ENCODE measurements around the gene IDS. TPM values are rescaled to one million over a fixed set of nuclear protein-coding genes. Genes with fewer than 3 reads are reported as not detected.

IDS gene
- total RNA-seq, 1 experiment from 2014 or later: 78.7 TPM

GRCh38 chrX:149511081-149511480 lies 6.0 kb upstream of the IDS start:
- Histone ChIP-seq H3K4me1 (ENCODE audit: control insufficient read depth, insufficient read depth, low read length) (no peaks in the 10 kb centered on the region), H3K27me3 (ENCODE audit: control insufficient read depth, insufficient read depth, low read length) (no peaks in the 10 kb centered on the region), H3K9me3 (ENCODE audit: control insufficient read depth, insufficient read depth, low read depth, low read length) (no peaks in the 10 kb centered on the region), H3K36me3 (ENCODE audit: control insufficient read depth, insufficient read depth, low read length) (no peaks in the 10 kb centered on the region), H3K4me3 (ENCODE audit: low read depth in 2 of 2, low read length in 2 of 2) (no peak overlapping the region), H3K27ac (ENCODE audit: low read length) (no peak overlapping the region)
- POLR2A ChIA-PET: no interaction called here
- intact Hi-C loops (cut with micrococcal nuclease; ENCODE audit: unreplicated experiment) (no loop called here), in situ Hi-C loops (cut with HindIII; ENCODE audit: low pct_unique_long_range_greater_than_20kb, low sequenced_read_pairs) (loop anchor here (25.0 kb wide), 1 partner anchor 1126 kb away; no protein-coding TSS in a partner anchor)
- CTCF ChIA-PET: interaction anchor here (1.2 kb wide), 2 partner anchors 28 to 428 kb away, joined by 3 to 4 read pairs; no protein-coding TSS in a partner anchor
- DNase-seq (ENCODE audit: low read depth, low spot score): no peak
- no TSS peak for BruUV-seq (replicated peaks)
- no peak for ATAC-seq
- TF ChIP-seq SIN3A (IDR thresholded peaks at IDR 0.05; ENCODE audit: borderline replicate concordance, insufficient read depth, low read depth, low read length): no peak
- TF ChIP-seq TCF7L2 (IDR thresholded peaks at IDR 0.05; ENCODE audit: low read depth, low read length): no peak
- no peak for TF ChIP-seq CTCF (IDR thresholded peaks at IDR 0.05)
- TF ChIP-seq POLR2AphosphoS5 (IDR thresholded peaks at IDR 0.05; ENCODE audit: low read depth, low read length): no peak
- no peak for TF ChIP-seq REST (IDR thresholded peaks at IDR 0.05; ENCODE audit: insufficient read depth in 1 of 2, low read depth in 2 of 2, low read length in 1 of 2)

- CTCF ChIA-PET: interaction anchor here (1.2 kb wide), 1 partner anchor 29 kb away, joined by 4 read pairs; no protein-coding TSS in a partner anchor
- Histone ChIP-seq H3K4me3 (ENCODE audit: low read depth in 2 of 2, low read length in 2 of 2) (no peak overlapping the region), H3K9me3 (ENCODE audit: control insufficient read depth, insufficient read depth, low read depth, low read length) (no peaks in the 10 kb centered on the region), H3K27ac (ENCODE audit: low read length) (no peak overlapping the region), H3K4me1 (ENCODE audit: control insufficient read depth, insufficient read depth, low read length) (0 out of 2 replicates have a peak, but pooled peaks cover 4% of the 10 kb centered on the region), H3K27me3 (ENCODE audit: control insufficient read depth, insufficient read depth, low read length) (no peaks in the 10 kb centered on the region), H3K36me3 (ENCODE audit: control insufficient read depth, insufficient read depth, low read length) (no peaks in the 10 kb centered on the region)
- ATAC-seq (no peak), DNase-seq (ENCODE audit: low read depth, low spot score) (no peak)
- POLR2A ChIA-PET: interaction anchor here (0.6 kb wide), 1 partner anchor 10 kb away, joined by 4 read pairs; no protein-coding TSS in a partner anchor
- intact Hi-C loops (cut with micrococcal nuclease; ENCODE audit: unreplicated experiment): no loop called here
- in situ Hi-C loops (cut with HindIII; ENCODE audit: low pct_unique_long_range_greater_than_20kb, low sequenced_read_pairs): loop anchor here (25.0 kb wide), 1 partner anchor 1127 kb away; no protein-coding TSS in a partner anchor
- TF ChIP-seq SIN3A (IDR thresholded peaks at IDR 0.05; ENCODE audit: borderline replicate concordance, insufficient read depth, low read depth, low read length): no peak
- TF ChIP-seq CTCF (IDR thresholded peaks at IDR 0.05): peak; percentile 20
- no peak for TF ChIP-seq POLR2AphosphoS5 (IDR thresholded peaks at IDR 0.05; ENCODE audit: low read depth, low read length)
- BruUV-seq (replicated peaks): no TSS peak
These were observed 5.3 kb upstream of the IDS start for GRCh38 chrX:149510386-149510785.

Measured in Panc1 (cell line).